HUES64 (cell line): Measurements from ENCODE around the gene HMCN2.

Source experiments
- H3K27ac ChIP-seq: 2 replicates; pipeline ENCODE4 v1.7.0; 2013; ENCODE audit warnings: low read depth, low read length, inconsistent platforms
- H3K27me3 ChIP-seq: 2 replicates; pipeline ENCODE4 v1.6.1; 2013; ENCODE audit warnings: mild to moderate bottlenecking, low read length; ENCODE audit not compliant: insufficient read depth
- H3K36me3 ChIP-seq: 2 replicates; pipeline ENCODE4 v1.6.1; 2013; ENCODE audit warnings: mild to moderate bottlenecking, low read length; ENCODE audit not compliant: insufficient read depth
- H3K4me1 ChIP-seq: 2 replicates; pipeline ENCODE4 v1.6.1; 2013; ENCODE audit warnings: mild to moderate bottlenecking, low read length, moderate library complexity; ENCODE audit not compliant: insufficient read depth
- H3K4me3 ChIP-seq: 2 replicates; pipeline ENCODE4 v1.5.1; 2013; ENCODE audit warnings: mild to moderate bottlenecking, low read length, moderate library complexity
- H3K9ac ChIP-seq: 2 replicates; pipeline ENCODE4 v1.6.1; 2013; ENCODE audit warnings: mild to moderate bottlenecking, low read depth, low read length
- H3K9me3 ChIP-seq: 2 replicates; pipeline ENCODE4 v1.6.1; 2013; ENCODE audit warnings: low read depth, low read length; ENCODE audit not compliant: insufficient read depth
- WGBS: fragments of 150-250, 120-280 bp; methylation state at CpG from one replicate; pipeline ENCODE4 v1.1.7; 2013; ENCODE audit warnings: missing lambda C conversion rate; 5-methylcytosine and 5-hydroxymethylcytosine counted together

The HMCN2 gene

GRCh38 chr9:130362691-130363090, 97.1 kb downstream of the HMCN2 start:
- Histone ChIP-seq H3K27ac (no peak overlapping the region), H3K9ac (no peak overlapping the region), H3K27me3 (no peaks in the 10 kb centered on the region), H3K36me3 (no peaks in the 10 kb centered on the region), H3K9me3 (no peaks in the 10 kb centered on the region), H3K4me1 (no peaks in the 10 kb centered on the region), H3K4me3 (no peak overlapping the region)
- 93% methylated on average over 13 of the region's 13 CpGs for WGBS

GRCh38 chr9:130363755-130364404, 98.3 kb downstream of the HMCN2 start:
- Histone ChIP-seq H3K4me1 (no peaks in the 10 kb centered on the region), H3K9me3 (no peaks in the 10 kb centered on the region), H3K27ac (no peak overlapping the region), H3K4me3 (no peak overlapping the region), H3K9ac (no peak overlapping the region), H3K36me3 (no peaks in the 10 kb centered on the region), H3K27me3 (no peaks in the 10 kb centered on the region)
- 94% methylated on average over 9 of the region's 9 CpGs for WGBS

- H3K27me3 ChIP-seq, result no peaks in the 10 kb centered on the region
- no peaks in the 10 kb centered on the region for H3K9me3 ChIP-seq
- no peak overlapping the region for H3K27ac ChIP-seq
- no peaks in the 10 kb centered on the region for H3K36me3 ChIP-seq
- 86% methylated on average over 13 of the region's 13 CpGs for WGBS
- no peak overlapping the region for H3K4me3 ChIP-seq
- no peaks in the 10 kb centered on the region for H3K4me1 ChIP-seq
- H3K9ac ChIP-seq, result no peak overlapping the region; the same call in 1 of the 2 replicates
Measured at GRCh38 chr9:130364619-130365322, 99.2 kb downstream of the HMCN2 start.

- Histone ChIP-seq H3K36me3 (no peaks in the 10 kb centered on the region), H3K27ac (no peak overlapping the region), H3K9me3 (no peaks in the 10 kb centered on the region), H3K4me1 (no peaks in the 10 kb centered on the region), H3K4me3 (no peak overlapping the region), H3K27me3 (no peaks in the 10 kb centered on the region), H3K9ac (no peak overlapping the region)
- 90% methylated on average over 10 of the region's 10 CpGs for WGBS
Measured at GRCh38 chr9:130365323-130365721, 99.8 kb downstream of the HMCN2 start.

- no peak overlapping the region for H3K27ac ChIP-seq
- no peaks in the 10 kb centered on the region for H3K4me1 ChIP-seq
- WGBS, result 86% methylated on average over 2 of the region's 3 CpGs
- no peak overlapping the region for H3K9ac ChIP-seq
- no peak overlapping the region for H3K4me3 ChIP-seq
- H3K9me3 ChIP-seq, result no peaks in the 10 kb centered on the region
- no peaks in the 10 kb centered on the region for H3K27me3 ChIP-seq
- H3K36me3 ChIP-seq, result no peaks in the 10 kb centered on the region
Measured at GRCh38 chr9:130366072-130366471, 100.5 kb downstream of the HMCN2 start.

- no peaks in the 10 kb centered on the region for H3K9me3 ChIP-seq
- no peak overlapping the region for H3K27ac ChIP-seq
- H3K9ac ChIP-seq, result no peak overlapping the region
- WGBS, result 91% methylated on average over 8 of the region's 8 CpGs
- peaks cover 2% of the 10 kb centered on the region; the same call in 1 of the 2 replicates for H3K4me1 ChIP-seq
- no peaks in the 10 kb centered on the region for H3K36me3 ChIP-seq
- H3K4me3 ChIP-seq, result no peak overlapping the region
- no peaks in the 10 kb centered on the region for H3K27me3 ChIP-seq
Measured at GRCh38 chr9:130366888-130367550, 101.5 kb downstream of the HMCN2 start.

GRCh38 chr9:130368631-130369103, 103.1 kb downstream of the HMCN2 start:
- H3K4me1 ChIP-seq, result peaks cover 3% of the 10 kb centered on the region; the same call in 1 of the 2 replicates
- WGBS, result 74% methylated on average over 8 of the region's 8 CpGs

GRCh38 chr9:130370226-130370625, 104.7 kb downstream of the HMCN2 start:
- no peaks in the 10 kb centered on the region for H3K27me3 ChIP-seq
- H3K27ac ChIP-seq, result no peak overlapping the region
- no peaks in the 10 kb centered on the region for H3K36me3 ChIP-seq
- H3K9me3 ChIP-seq, result no peaks in the 10 kb centered on the region
- H3K4me3 ChIP-seq, result no peak overlapping the region
- peaks cover 3% of the 10 kb centered on the region; the same call in 1 of the 2 replicates for H3K4me1 ChIP-seq
- no peak overlapping the region for H3K9ac ChIP-seq
- 66% methylated on average over 5 of the region's 7 CpGs for WGBS

More at GRCh38 chr9:130368631-130369103, 103.1 kb downstream of the HMCN2 start:
- Histone ChIP-seq H3K9me3 (no peaks in the 10 kb centered on the region), H3K9ac (no peak overlapping the region), H3K4me3 (no peak overlapping the region), H3K27ac (no peak overlapping the region), H3K27me3 (no peaks in the 10 kb centered on the region), H3K36me3 (no peaks in the 10 kb centered on the region)

GRCh38 chr9:130371196-130371966, 105.8 kb downstream of the HMCN2 start:
- no peaks in the 10 kb centered on the region for H3K9me3 ChIP-seq
- no peaks in the 10 kb centered on the region for H3K27me3 ChIP-seq
- peaks cover 3% of the 10 kb centered on the region; the same call in 1 of the 2 replicates for H3K4me1 ChIP-seq
- H3K9ac ChIP-seq, result no peak overlapping the region
- WGBS, result 80% methylated on average over 3 of the region's 3 CpGs
- no peaks in the 10 kb centered on the region for H3K36me3 ChIP-seq
- no peak overlapping the region for H3K27ac ChIP-seq
- no peak overlapping the region for H3K4me3 ChIP-seq

- Histone ChIP-seq H3K27me3 (no peaks in the 10 kb centered on the region), H3K4me3 (no peak overlapping the region), H3K27ac (no peak overlapping the region), H3K9me3 (no peaks in the 10 kb centered on the region), H3K4me1 (peaks cover 3% of the 10 kb centered on the region; the same call in 1 of the 2 replicates), H3K9ac (no peak overlapping the region; the same call in 1 of the 2 replicates), H3K36me3 (no peaks in the 10 kb centered on the region)
- 61% methylated on average over 7 of the region's 7 CpGs for WGBS
Measured at GRCh38 chr9:130372057-130372456, 106.5 kb downstream of the HMCN2 start.
